SK-N-SH (cell line): ENCODE measurements around the gene NCLN. TPM values are rescaled to one million over a fixed set of nuclear protein-coding genes. Genes with fewer than 3 reads are reported as not detected.

Experiments
- CTCF ChIA-PET: fragments of 300-600, 350-600 bp; formaldehyde crosslinking; extraction: SDS; loops from one replicate; lab custom pipeline; 2021; lab: Yijun Ruan, JAX
- POLR2A ChIA-PET: fragments of 350-600 bp; sonication (Branson Sonifier 250); formaldehyde crosslinking; extraction: SDS; loops from one replicate; lab custom pipeline; 2020; ENCODE audit warnings: antibody characterized with exemption, inconsistent platforms; lab: Yijun Ruan, JAX
- DNase-seq: peaks from one replicate; pipeline ENCODE4 v3.0.0; 2012
- H2AFZ ChIP-seq: fragments of 200-600 bp; sonication (generic); 2 replicates; pipeline ENCODE4 v1.8.1; 2016; ENCODE audit warnings: antibody characterized with exemption, mild to moderate bottlenecking, low read depth
- H3F3A ChIP-seq: fragments of 200-600 bp; sonication (generic); replicated peaks from 2 replicates; pipeline ENCODE3; 2016; ENCODE audit warnings: antibody characterized with exemption, mild to moderate bottlenecking; ENCODE audit not compliant: insufficient read depth
- H3K27ac ChIP-seq, 2 experiments: fragments of 200-500 bp in 1 of 2; fragments of 200-600 bp in 1 of 2; sonication (Bioruptor generic) in 1 of 2; sonication (generic), shearing (Covaris generic) in 1 of 2; 2 replicates each; pipeline versions ENCODE4 v1.5.1 to v1.6.1; 2014 to 2016; ENCODE audit warnings: low read depth in 2 of 2, inconsistent platforms in 1 of 2, low read length in 1 of 2, mild to moderate bottlenecking in 1 of 2, mixed read lengths in 1 of 2
- H3K27me3 ChIP-seq: fragments of 200-600 bp; sonication (generic), shearing (Covaris generic); 2 replicates; pipeline ENCODE4 v1.6.1; 2016; ENCODE audit warnings: mixed run types; ENCODE audit not compliant: insufficient read depth
- H3K36me3 ChIP-seq, 2 experiments: fragments of 200-500 bp in 1 of 2; fragments of 200-600 bp in 1 of 2; sonication (Bioruptor generic) in 1 of 2; sonication (generic) in 1 of 2; replicated peaks in 1 of 2; 2 replicates each; pipeline versions ENCODE3 to v1.5.1; 2014 to 2016; ENCODE audit warnings: low read length in 1 of 2, mild to moderate bottlenecking in 1 of 2; ENCODE audit not compliant: insufficient read depth in 2 of 2, control insufficient read depth in 1 of 2
- H3K4me1 ChIP-seq, 2 experiments: fragments of 200-500 bp in 1 of 2; fragments of 200-600 bp in 1 of 2; sonication (Bioruptor generic) in 1 of 2; sonication (generic), shearing (Covaris generic) in 1 of 2; 2 replicates each; pipeline versions ENCODE4 v1.5.1 to v1.6.1; 2014 to 2016; ENCODE audit warnings: low read depth in 1 of 2, low read length in 1 of 2, mixed run types in 1 of 2; ENCODE audit not compliant: insufficient read depth in 2 of 2, control insufficient read depth in 1 of 2
- H3K4me2 ChIP-seq: fragments of 200-600 bp; sonication (generic), shearing (Covaris generic); 2 replicates; pipeline ENCODE4 v1.6.1; 2017; ENCODE audit warnings: mixed run types
- H3K4me3 ChIP-seq, 2 experiments: fragments of 200-500 bp in 1 of 2; fragments of 200-600 bp in 1 of 2; sonication (Bioruptor generic) in 1 of 2; sonication (generic), shearing (Covaris generic) in 1 of 2; 2 replicates each; pipeline versions ENCODE4 v1.5.1 to v1.8.1; 2014 to 2016; ENCODE audit warnings: low read depth in 2 of 2, inconsistent platforms in 1 of 2, low read length in 1 of 2, mild to moderate bottlenecking in 1 of 2, mixed read lengths in 1 of 2, moderate library complexity in 1 of 2
- H3K79me2 ChIP-seq: fragments of 200-600 bp; sonication (generic); 2 replicates; pipeline ENCODE4 v1.8.1; 2017; ENCODE audit warnings: mild to moderate bottlenecking; ENCODE audit not compliant: insufficient read depth
- H3K9ac ChIP-seq: fragments of 200-600 bp; sonication (generic); 2 replicates; pipeline ENCODE4 v1.6.1; 2017; ENCODE audit warnings: mixed run types
- H3K9me2 ChIP-seq: fragments of 200-600 bp; sonication (generic); 2 replicates; pipeline ENCODE4 v1.6.1; 2017; ENCODE audit warnings: mixed run types
- H3K9me3 ChIP-seq: fragments of 200-600 bp; sonication (generic); 2 replicates; pipeline ENCODE4 v1.6.1; 2017; ENCODE audit warnings: mixed run types, mild to moderate bottlenecking, moderate library complexity
- H4K20me1 ChIP-seq: fragments of 200-600 bp; sonication (generic); 2 replicates; pipeline ENCODE4 v1.6.1; 2017; ENCODE audit warnings: mild to moderate bottlenecking, mixed run types; ENCODE audit not compliant: insufficient read depth
- CHD2 ChIP-seq: fragments of 150-350 bp; IDR thresholded peaks from 2 replicates; pipeline ENCODE4 v1.6.1; 2018; ENCODE audit warnings: low read length; ENCODE audit not compliant: partially characterized antibody
- EZH2phosphoT487 ChIP-seq: fragments of 200-600 bp; sonication (generic); IDR thresholded peaks from 2 replicates; pipeline ENCODE4 v1.6.1; 2017; ENCODE audit warnings: low read depth, mixed run types, mild to moderate bottlenecking, antibody characterized with exemption, moderate library complexity, borderline replicate concordance
- FOXJ3 ChIP-seq: sonication (generic); formaldehyde crosslinking; IDR thresholded peaks from 2 replicates; pipeline ENCODE4 v1.5.1; 2020; ENCODE audit warnings: mild to moderate bottlenecking, missing genetic modification reagents
- MEF2A ChIP-seq: IDR thresholded peaks from 2 replicates; pipeline ENCODE4 v1.4.0; 2012; ENCODE audit warnings: low read depth, borderline replicate concordance
- NRF1 ChIP-seq: IDR thresholded peaks from 2 replicates; pipeline ENCODE4 v1.6.1; 2012; ENCODE audit warnings: low read depth, mild to moderate bottlenecking, low read length
- PBX3 ChIP-seq: IDR thresholded peaks from 2 replicates; pipeline ENCODE4; 2012
- RCOR1 ChIP-seq: fragments of 150-350 bp; IDR thresholded peaks from 2 replicates; pipeline ENCODE4 v1.6.1; 2017; ENCODE audit warnings: antibody characterized with exemption, low read length
- REST ChIP-seq: IDR thresholded peaks from 2 replicates; pipeline ENCODE4 v1.6.1; 2012; ENCODE audit warnings: mild to moderate bottlenecking, low read depth, low read length, moderate library complexity
- RFX5 ChIP-seq: IDR thresholded peaks from 2 replicates; pipeline ENCODE4 v1.6.1; 2012; ENCODE audit warnings: mild to moderate bottlenecking, improper control_type of control experiment, low read length
- SIN3A ChIP-seq: IDR thresholded peaks from 2 replicates; pipeline ENCODE4 v1.6.1; 2012; ENCODE audit warnings: low read depth, mild to moderate bottlenecking, low read length, moderate library complexity, borderline replicate concordance
- TEAD4 ChIP-seq: IDR thresholded peaks from 2 replicates; pipeline ENCODE4 v1.4.0; 2012; ENCODE audit warnings: mild to moderate bottlenecking, borderline replicate concordance; ENCODE audit not compliant: insufficient read depth
- USF1 ChIP-seq: IDR thresholded peaks from 2 replicates; pipeline ENCODE4 v1.4.0; 2012; ENCODE audit warnings: low read depth, borderline replicate concordance
- YY1 ChIP-seq: IDR thresholded peaks from 2 replicates; pipeline ENCODE4 v1.4.0; 2012; ENCODE audit warnings: low read depth, mild to moderate bottlenecking
- WGBS: methylation state at CpG from one replicate; pipeline ENCODE4 v1.1.6; 2017; ENCODE audit warnings: low lambda C conversion rate; 5-methylcytosine and 5-hydroxymethylcytosine counted together
- polyA plus RNA-seq, 3 experiments: library from polyadenylated mRNA; depleted of rRNA; stranded (reverse); fragments of >200 nt; gene quantifications; 2 replicates each; pipeline ENCODE4 v1.2.3, GENCODE V29; 2012

The NCLN gene
- polyA plus RNA-seq, 1 of the 3 experiments (the other 2 are of a cell fraction), result 69.0 TPM

GRCh38 chr19:3252650-3253049 is 66.9 kb downstream of the NCLN start:
- CTCF ChIA-PET, result interaction anchor here (1.2 to 1.3 kb wide), 2 partner anchors 18 to 22 kb away, joined by 3 read pairs; no protein-coding TSS in a partner anchor
- no peaks in the 10 kb centered on the region for H3F3A ChIP-seq
- no peak for DNase-seq
- WGBS, result 58% methylated on average over 2 of the region's 2 CpGs
- no peaks in the 10 kb centered on the region for H3K9me3 ChIP-seq
- H3K9me2 ChIP-seq, result no peaks in the 10 kb centered on the region
- H3K9ac ChIP-seq, result no peak overlapping the region
- no peaks in the 10 kb centered on the region for H3K4me1 ChIP-seq
- H3K79me2 ChIP-seq, result no peaks in the 10 kb centered on the region
- no peak overlapping the region for H3K4me3 ChIP-seq
- peaks cover 6% of the 10 kb centered on the region; the same call in 1 of the 2 replicates for H3K27me3 ChIP-seq
- no peak overlapping the region for H3K27ac ChIP-seq
- H3K36me3 ChIP-seq, result no peaks in the 10 kb centered on the region
- no peak overlapping the region for H2AFZ ChIP-seq
- no peak for TF ChIP-seq FOXJ3 (CRISPR knock-in tag)
- no peak for TF ChIP-seq NRF1
- H3K4me2 ChIP-seq, result no peak overlapping the region
- POLR2A ChIA-PET, result no interaction called here
- no peaks in the 10 kb centered on the region for H4K20me1 ChIP-seq

- Histone ChIP-seq H3K27me3 (peaks cover 6% of the 10 kb centered on the region; the same call in 1 of the 2 replicates), H4K20me1 (no peaks in the 10 kb centered on the region), H3K4me3 (no peak overlapping the region), H3F3A (no peaks in the 10 kb centered on the region), H2AFZ (no peak overlapping the region), H3K36me3 (no peaks in the 10 kb centered on the region), H3K9me3 (no peaks in the 10 kb centered on the region), H3K4me1 (no peaks in the 10 kb centered on the region), H3K27ac (no peak overlapping the region), H3K9ac (no peak overlapping the region), H3K79me2 (no peaks in the 10 kb centered on the region), H3K4me2 (no peak overlapping the region), H3K9me2 (no peaks in the 10 kb centered on the region)
- 32% methylated on average over 3 of the region's 3 CpGs for WGBS
- ChIA-PET POLR2A (no interaction called here), CTCF (interaction anchor here (1.2 to 1.3 kb wide), 2 partner anchors 17 to 22 kb away, joined by 3 read pairs; no protein-coding TSS in a partner anchor)
- TF ChIP-seq EZH2phosphoT487 (no peak), TEAD4 (no peak), REST (no peak), PBX3 (no peak), CHD2 (no peak), YY1 (no peak), SIN3A (no peak), USF1 (no peak), RFX5 (no peak), MEF2A (no peak), RCOR1 (no peak)
- DNase-seq, result no peak
These were observed 67.5 kb downstream of the NCLN start for GRCh38 chr19:3253270-3253669.
